Psoas muscle (tissue), 8 donors: ENCODE data around the gene CDK14. TPM values are rescaled to one million over a fixed set of nuclear protein-coding genes. Genes with fewer than 3 reads are reported as not detected.

Source experiments
- ATAC-seq, 4 donors: fragments of 200-7000 bp; cut with Tn5 transposase; one replicate each; pipeline ENCODE4 v1.9.1; 2020; ENCODE audit warnings: moderate library complexity in 3 of 4, mild to moderate bottlenecking in 2 of 4
- DNase-seq, 2 donors: peaks; one replicate each; pipeline ENCODE4 v3.0.0-alpha.2; 2020
- H3K27ac ChIP-seq: fragments of 200-600 bp; one replicate; pipeline ENCODE4 v1.8.0; 2022
- H3K27me3 ChIP-seq, 3 donors: fragments of 200-600 bp in 1 of 3; one replicate each; pipeline versions ENCODE4 v1.6.1 to v1.8.0; 2013 to 2022; ENCODE audit warnings: low read length in 2 of 3, mild to moderate bottlenecking in 2 of 3, moderate library complexity in 1 of 3; ENCODE audit not compliant: insufficient read depth in 3 of 3
- H3K36me3 ChIP-seq, 2 donors: fragments of 200-600 bp in 1 of 2; one replicate each; pipeline versions ENCODE4 v1.6.1 to v1.8.0; 2013 to 2022; ENCODE audit warnings: low read depth in 1 of 2, mild to moderate bottlenecking in 1 of 2, moderate library complexity in 1 of 2; ENCODE audit not compliant: insufficient read depth in 1 of 2
- H3K4me1 ChIP-seq: fragments of 200-600 bp; one replicate; pipeline ENCODE4 v1.8.0; 2022
- H3K4me3 ChIP-seq: fragments of 200-600 bp; one replicate; pipeline ENCODE4 v1.8.0; 2022; ENCODE audit warnings: mild to moderate bottlenecking
- H3K9me3 ChIP-seq: fragments of 200-600 bp; one replicate; pipeline ENCODE4 v1.8.0; 2022
- WGBS, 3 donors: extraction: QIAGEN DNeasy Blood & Tissue Kit; methylation state at CpG; one replicate each; pipeline versions ENCODE4 v1.1.6 to v1.1.7; 2013; 5-methylcytosine and 5-hydroxymethylcytosine counted together
- intact Hi-C, 2 donors: fragments of 100-400 bp; cut with DNase I; formaldehyde crosslinking; loops; one replicate each; pipeline versions ENCODE4 v1.11.0 to v1.14.2; 2022
- polyA plus RNA-seq, 3 donors: library from polyadenylated mRNA; stranded (reverse); fragments of 200-250 nt; gene quantifications; one replicate each; pipeline ENCODE4 v1.2.3, GENCODE V29; 2013
- total RNA-seq, 4 donors: library from RNA; stranded (reverse); fragmentation: NEBNext Ultra II Directional in 2 of 4; extraction: Animal tissue kit (Norgen Biotek cat#: 25700) in 2 of 4; gene quantifications; one replicate each; pipeline versions ENCODE4 v1.2.1 to v1.2.4, GENCODE V29; 2021 to 2023
- TF ChIP-seq, protein P1 (sequence below): fragments of 200-600 bp; IDR thresholded peaks from one replicate; pipeline ENCODE4 v1.8.0; 2022; ENCODE audit warnings: antibody characterized with exemption
- donor health status: healthy with polysubstance abuse.
- donor health status: DM: no; HTN: no; CAD: no; lungs with moderate emphysema.
- donor health status: Bipolar disorder and iron deficiency.
- donor health status: healthy.
- donor health status: DM: yes; HTN: yes; CAD: no.
- donor health status: DM: no; HTN: no; CAD: no.
- donor health status: DM: no; HTN: no; CAD: no.
- donor health status: DM: yes; HTN: yes; CAD: no.

Gene CDK14
- total and polyA plus RNA-seq, 7 donors: 1.7 to 16.6 (median 10.6) TPM

DNA sequence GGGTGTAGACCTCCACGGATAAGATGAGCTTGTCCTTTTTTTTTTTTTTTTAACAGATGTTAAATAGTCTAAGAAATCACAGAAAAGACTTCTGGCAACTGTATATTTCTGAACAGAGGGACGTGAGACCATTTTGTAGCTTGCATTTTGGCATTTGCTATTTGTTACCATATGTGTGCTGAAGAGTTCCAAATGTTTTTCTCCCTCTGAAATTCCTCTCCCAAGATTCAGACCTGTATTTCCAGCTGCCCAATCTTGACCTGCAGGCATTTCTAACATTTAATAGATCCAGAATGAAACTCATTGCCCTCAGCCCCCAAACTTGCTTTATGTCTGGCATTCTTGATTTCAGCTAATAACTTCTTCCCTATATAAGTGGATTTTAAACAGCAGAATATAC lies 445.0 kb downstream of the CDK14 start:
- Histone ChIP-seq H3K27ac (no peak overlapping the region), H3K4me1 (no peaks in the 10 kb centered on the region), H3K36me3 (no peaks in the 10 kb centered on the region), H3K4me3 (no peak overlapping the region), H3K27me3 (no peaks in the 10 kb centered on the region), H3K9me3 (no peaks in the 10 kb centered on the region)
- ATAC-seq (no peak), DNase-seq (no peak)
- intact Hi-C loops: no loop called here
- WGBS, 3 donors: 43 to 57% (median 49%) methylated on average over 2 of the region's 2 CpGs
- TF ChIP-seq, protein P1, sequence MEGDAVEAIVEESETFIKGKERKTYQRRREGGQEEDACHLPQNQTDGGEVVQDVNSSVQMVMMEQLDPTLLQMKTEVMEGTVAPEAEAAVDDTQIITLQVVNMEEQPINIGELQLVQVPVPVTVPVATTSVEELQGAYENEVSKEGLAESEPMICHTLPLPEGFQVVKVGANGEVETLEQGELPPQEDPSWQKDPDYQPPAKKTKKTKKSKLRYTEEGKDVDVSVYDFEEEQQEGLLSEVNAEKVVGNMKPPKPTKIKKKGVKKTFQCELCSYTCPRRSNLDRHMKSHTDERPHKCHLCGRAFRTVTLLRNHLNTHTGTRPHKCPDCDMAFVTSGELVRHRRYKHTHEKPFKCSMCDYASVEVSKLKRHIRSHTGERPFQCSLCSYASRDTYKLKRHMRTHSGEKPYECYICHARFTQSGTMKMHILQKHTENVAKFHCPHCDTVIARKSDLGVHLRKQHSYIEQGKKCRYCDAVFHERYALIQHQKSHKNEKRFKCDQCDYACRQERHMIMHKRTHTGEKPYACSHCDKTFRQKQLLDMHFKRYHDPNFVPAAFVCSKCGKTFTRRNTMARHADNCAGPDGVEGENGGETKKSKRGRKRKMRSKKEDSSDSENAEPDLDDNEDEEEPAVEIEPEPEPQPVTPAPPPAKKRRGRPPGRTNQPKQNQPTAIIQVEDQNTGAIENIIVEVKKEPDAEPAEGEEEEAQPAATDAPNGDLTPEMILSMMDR: no peak

DNA sequence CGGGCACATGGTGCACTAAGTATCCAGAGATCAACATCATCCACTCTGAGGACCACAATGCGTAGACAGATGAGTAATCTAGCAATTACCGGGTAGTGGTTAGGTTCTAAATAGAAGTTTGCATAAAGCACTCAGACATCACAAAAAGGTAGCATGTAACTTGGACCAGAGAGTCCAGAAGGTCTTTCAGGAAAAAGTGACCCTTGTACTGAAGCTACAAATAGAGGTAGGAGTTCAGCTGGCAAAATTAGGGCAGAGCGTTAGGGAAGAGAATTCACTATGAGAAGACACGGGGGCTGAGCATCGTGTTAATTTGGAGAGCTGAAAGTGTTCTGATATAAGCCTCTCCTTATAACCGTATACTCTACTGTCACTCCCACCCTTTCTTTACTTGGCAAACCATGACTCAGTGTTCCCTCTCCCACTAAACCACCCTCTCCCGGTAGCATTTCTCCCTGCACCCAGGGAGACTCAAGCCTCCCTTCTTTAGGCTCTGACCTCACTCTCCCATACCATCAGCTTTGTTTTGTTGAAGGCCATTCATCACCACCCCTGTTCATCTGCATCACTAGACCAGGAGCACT lies 445.9 kb downstream of the CDK14 start:
- WGBS, 3 donors: 93 to 96% (median 95%) methylated on average over 8 of the region's 8 CpGs
- intact Hi-C loops: no loop called here
- H3K27me3 ChIP-seq: no peaks in the 10 kb centered on the region
- H3K27ac ChIP-seq: no peak overlapping the region
- DNase-seq: no peak
- H3K36me3 ChIP-seq: no peaks in the 10 kb centered on the region
- H3K9me3 ChIP-seq: no peaks in the 10 kb centered on the region
- H3K4me1 ChIP-seq: no peaks in the 10 kb centered on the region
- no peak for ATAC-seq
- TF ChIP-seq, protein P1: no peak
- H3K4me3 ChIP-seq: no peak overlapping the region

DNA sequence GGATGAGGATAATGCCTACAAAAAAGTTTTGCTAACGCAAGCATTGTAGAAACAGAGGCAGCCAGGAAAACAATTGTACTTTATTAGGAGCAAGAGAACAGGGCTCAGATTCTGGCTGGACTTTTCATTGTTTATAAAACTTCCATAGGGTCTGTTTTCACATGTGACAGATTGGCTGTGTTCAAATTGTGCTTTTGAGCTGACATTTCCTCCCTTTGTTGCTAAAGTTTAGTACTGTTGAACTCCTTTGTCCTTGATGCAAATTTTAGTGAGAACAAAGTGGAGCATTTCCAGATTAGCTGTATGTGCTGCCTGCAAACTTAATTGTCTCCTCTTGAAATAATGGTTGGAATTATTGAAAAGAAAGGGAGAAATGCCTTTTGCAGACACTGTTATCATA lies 447.1 kb downstream of the CDK14 start:
- intact Hi-C loops: no loop called here
- Histone ChIP-seq H3K27ac (no peak overlapping the region), H3K4me3 (no peak overlapping the region), H3K36me3 (no peaks in the 10 kb centered on the region), H3K4me1 (no peaks in the 10 kb centered on the region), H3K9me3 (no peaks in the 10 kb centered on the region), H3K27me3 (no peaks in the 10 kb centered on the region)
- ATAC-seq (no peak), DNase-seq (no peak)
- TF ChIP-seq, protein P1: no peak
- WGBS, 3 donors: 88 to 92% (median 90%) methylated on average over 1 of the region's 1 CpG

DNA sequence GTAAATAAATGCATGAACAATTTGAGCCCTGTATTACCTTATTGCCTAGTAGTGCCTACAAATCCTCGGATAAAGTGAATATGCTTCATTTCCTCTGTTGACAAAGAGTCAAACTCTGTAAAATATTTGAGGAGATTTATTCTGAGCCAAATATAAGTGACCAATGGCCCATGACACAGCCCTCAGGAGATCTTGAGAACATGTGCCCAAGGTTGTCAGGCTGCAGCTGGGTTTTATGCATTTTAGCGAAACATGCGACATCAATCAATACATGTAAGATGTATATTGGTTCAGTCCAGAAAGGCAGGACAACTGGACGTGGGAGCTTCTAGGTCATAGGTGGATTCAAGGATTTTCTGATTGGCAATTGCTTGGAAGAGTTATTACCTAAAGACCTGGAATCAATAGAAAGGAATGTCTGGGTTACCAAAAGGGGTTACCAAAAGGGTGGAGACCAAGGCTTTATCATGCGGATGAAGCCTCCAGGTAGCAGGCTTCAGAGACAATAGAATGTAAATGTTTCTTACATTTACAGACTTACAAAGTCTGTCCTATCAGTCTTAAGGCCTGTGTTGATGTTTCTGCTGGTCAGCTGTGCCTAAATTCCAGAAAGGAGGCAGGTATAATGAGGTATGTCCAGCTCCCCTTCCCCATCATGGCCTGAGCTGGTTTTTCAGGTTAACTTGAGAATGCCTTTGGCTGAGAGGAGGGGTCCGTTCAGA lies 448.0 kb downstream of the CDK14 start:
- Histone ChIP-seq H3K4me1 (no peaks in the 10 kb centered on the region), H3K36me3 (no peaks in the 10 kb centered on the region), H3K4me3 (no peak overlapping the region), H3K27me3 (no peaks in the 10 kb centered on the region), H3K9me3 (no peaks in the 10 kb centered on the region), H3K27ac (no peak overlapping the region)
- ATAC-seq: no peak
- intact Hi-C loops: no loop called here
- TF ChIP-seq, protein P1: no peak
- 93 to 96% (median 93%) methylated on average over 6 of the region's 6 CpGs for WGBS, 3 donors
- DNase-seq: no peak
